Stimulated activated CD4-positive, alpha-beta T cell treated with anti-CD3 and anti-CD28 coated beads, Interleukin-15, amount 100 ng/mL, for 48 hours (primary cell): Measurements from ENCODE around the gene IFNG-AS1.

Experiments
- DNase-seq, 2 donors: peaks; one replicate each; pipeline ENCODE4 v3.0.0-alpha.2; 2020; ENCODE audit warnings: low read depth in 2 of 2

Gene IFNG-AS1

GRCh38 chr12:67994046-67994445 is 4.8 kb downstream of the IFNG-AS1 start:
- DNase-seq, result no peak

DNA sequence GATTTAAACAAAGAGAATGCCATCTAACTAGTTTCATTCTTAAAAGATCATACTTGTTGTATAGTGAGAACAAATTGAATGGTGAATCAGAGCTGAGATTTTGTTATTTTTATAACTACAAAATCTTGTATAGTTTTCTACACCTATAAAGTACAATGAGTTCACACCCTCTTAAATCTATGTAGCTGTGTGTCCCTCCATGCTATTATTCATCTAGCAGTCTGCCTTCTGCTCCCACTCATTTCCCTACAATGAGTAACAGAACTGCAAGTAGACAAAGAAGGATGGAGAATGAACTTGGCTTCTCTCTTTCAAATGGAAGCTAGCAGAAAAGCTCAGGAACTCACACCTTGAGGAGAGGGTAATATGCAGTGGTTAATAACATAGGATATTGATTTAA is 7.1 kb downstream of the IFNG-AS1 start:
- DNase-seq, result no peak

DNA sequence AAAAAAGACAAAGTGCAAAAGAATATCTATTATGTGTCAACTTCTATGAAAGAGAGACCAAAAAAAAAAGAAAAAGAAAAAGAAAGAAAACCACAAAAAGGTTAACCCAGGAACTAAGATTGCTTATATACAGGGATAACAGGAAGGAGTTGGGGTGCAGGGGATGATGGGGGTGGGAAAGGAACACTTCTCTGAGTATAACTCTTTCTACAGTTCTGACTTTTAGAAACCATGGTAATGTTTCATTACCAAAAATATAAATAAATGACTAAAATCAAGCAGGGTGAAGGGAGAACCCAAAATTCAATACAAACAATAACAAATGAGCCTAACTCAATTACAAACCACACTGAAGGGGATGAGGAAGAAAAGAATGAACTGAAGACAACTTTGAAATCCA is 9.1 kb downstream of the IFNG-AS1 start:
- DNase-seq, result no peak

DNA sequence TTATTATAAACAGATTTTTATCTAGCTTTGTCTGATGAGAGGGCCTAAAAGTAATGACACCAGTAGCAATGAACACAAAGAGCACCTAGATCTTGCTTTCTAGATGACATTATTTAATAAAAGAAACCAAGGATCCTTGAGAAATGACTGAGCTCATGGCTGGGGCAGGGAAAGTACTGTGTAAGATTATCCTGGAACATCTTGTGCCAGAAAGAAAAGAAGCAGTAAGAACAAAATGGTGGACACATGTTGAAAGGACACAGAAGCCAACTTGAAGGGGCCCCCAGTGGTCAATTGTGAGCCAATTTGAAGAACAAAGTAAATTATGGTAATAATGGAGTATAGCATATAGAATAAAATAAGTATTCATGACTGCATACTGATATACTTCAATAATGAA is 10.0 kb downstream of the IFNG-AS1 start:
- DNase-seq, result no peak

DNA sequence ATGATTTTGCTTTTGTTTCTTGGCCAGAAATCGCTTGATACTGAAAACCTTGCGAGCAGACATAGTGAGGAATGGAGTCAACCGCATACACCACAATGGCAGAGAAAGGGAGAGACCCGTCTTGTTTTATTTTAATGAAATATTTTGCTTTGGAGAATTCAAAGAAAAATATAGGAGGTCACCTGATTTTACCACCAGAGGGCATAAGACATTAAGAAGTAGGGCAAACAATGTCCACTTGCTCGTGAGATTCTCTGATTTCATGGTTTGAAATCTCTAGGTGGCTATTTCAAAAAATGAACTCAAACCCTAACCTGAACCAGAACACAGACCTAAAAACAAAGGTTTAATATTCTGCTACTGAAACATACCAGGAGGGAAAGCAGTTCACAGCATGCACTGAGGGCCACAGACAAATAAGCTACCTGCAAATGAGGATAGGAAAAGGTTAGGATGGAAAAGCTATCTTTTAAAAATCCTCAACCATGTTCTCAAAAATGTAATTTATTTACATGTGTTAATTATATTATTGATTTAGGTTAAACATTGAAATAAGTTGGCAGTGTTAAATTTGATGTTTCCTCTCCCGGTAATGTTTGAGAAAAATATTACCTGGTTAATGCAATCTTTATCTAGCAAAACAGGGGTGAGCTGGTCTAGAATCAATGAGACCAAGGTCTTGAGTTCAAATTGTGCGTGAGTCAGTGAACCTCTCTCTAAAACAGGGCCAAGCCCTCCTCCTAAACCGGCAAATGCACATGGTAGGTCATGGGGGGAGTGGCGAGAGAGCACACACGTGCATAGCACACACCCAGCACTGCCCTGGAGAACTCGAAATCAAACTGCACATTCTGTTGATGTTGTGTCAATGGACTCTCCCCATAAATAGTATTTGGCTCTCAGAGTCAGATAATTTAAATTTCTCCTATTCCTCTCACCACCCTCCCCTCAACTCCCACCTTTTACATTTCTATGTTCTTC is 12.5 kb downstream of the IFNG-AS1 start:
- DNase-seq, result no peak

DNA sequence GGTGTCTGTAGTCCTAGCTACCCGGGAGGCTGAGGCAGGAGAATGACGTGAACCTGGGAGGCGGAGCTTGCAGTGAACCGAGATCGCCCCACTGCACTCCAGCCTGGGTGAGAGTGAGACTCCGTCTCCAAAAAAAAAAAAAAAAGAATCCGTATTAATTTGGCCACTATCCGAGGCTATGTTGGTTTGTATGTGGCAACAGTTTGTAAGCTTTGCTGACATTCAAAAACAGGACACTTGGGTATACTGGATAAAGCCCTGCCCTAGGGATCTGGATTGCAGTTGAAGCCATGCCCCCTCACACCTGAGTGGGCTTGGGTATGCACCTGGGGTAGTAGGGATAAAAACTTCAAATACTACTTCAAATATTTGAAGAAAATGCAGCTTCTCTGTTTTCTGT is 14.5 kb downstream of the IFNG-AS1 start:
- no peak for DNase-seq

DNA sequence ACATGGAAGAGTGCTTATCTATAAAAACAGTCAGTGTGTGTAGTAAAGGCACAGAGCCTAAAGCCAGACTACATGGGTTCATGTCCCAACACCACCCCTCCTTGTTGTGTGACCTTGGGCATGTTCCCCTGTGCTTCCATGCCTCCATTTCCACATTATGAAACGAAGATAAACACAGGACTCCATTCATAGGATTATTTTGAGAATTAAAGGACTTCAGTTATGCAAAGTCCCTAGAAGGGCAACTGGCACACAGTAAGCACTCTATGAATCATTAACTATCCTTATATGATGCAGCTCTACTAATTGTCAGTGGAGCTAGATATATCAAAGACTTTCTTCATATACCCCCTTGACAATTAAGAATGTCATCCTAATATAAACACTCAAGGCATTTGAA is 17.8 kb downstream of the IFNG-AS1 start:
- DNase-seq, result no peak

- DNase-seq, result no peak
These were observed 18.2 kb downstream of the IFNG-AS1 start for GRCh38 chr12:68007466-68007865.

- no peak for DNase-seq
These were observed 22.1 kb downstream of the IFNG-AS1 start for GRCh38 chr12:68011206-68011881.

- DNase-seq, result no peak
These were observed 22.6 kb downstream of the IFNG-AS1 start for GRCh38 chr12:68011882-68012207.

- DNase-seq, result no peak
These were observed 23.5 kb downstream of the IFNG-AS1 start for GRCh38 chr12:68012712-68013111.

GRCh38 chr12:68013181-68013580 is 23.9 kb downstream of the IFNG-AS1 start:
- no peak for DNase-seq

- DNase-seq, result no peak
These were observed 26.9 kb downstream of the IFNG-AS1 start for GRCh38 chr12:68016136-68016535.

- DNase-seq, result no peak
These were observed 29.1 kb downstream of the IFNG-AS1 start for GRCh38 chr12:68018315-68018714.

DNA sequence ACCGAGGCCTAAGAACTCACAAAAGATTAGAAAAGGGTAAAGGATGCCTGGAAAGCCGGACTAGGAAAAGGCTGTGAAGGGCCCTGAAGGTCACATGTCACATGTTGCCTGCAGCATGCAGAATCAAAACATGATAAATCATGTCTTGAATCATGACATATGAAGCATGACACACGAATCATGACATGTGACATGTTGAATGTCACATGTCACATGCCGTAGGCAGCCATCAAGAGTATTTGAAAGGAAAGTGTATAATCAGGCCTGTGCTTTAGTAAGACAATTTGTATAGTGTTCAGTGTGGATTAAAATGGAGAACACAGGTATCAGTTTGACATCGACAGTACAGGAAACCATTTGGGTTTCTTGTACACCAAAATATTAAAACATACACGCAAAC is 30.8 kb downstream of the IFNG-AS1 start:
- no peak for DNase-seq

GRCh38 chr12:68020699-68021098 is 31.5 kb downstream of the IFNG-AS1 start:
- DNase-seq, result no peak

DNA sequence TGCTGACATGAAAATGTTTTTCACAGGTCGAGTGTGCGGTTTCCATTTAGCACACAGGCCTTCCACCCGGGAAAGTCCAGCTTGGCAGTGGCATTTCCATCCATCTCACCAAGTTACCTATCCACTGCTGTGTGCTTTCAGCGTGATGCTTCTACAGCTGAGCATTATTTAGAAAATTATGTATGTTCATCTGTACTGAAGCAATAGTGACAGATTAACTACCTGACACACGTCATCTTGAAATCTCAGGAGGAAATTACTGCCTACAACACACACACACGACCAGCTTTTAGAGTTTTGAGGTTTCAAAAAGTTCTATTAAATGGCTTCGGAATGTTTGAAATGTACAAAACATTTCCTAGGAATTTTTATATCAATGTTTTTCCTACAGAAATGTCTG is 39.4 kb downstream of the IFNG-AS1 start:
- DNase-seq, result no peak

DNA sequence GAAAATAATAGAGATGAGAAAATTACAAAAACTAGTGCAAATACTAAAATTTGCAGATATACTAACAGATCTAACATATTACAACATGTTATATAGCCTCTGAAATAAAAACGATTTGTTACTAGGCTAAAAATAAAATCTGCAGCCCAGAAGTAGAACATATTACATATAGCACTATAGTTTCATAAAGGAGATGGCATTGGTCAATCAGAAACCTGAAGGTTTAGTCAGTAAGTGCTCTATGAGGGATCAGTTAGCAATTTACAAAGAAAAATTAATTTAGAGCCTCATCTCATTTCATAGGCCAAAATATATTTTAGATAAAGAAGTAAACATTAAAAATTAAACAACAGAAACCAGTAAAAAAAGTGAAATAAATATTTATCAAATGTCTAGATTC is 41.0 kb downstream of the IFNG-AS1 start:
- DNase-seq, result no peak

- DNase-seq, result no peak
These were observed 41.9 kb downstream of the IFNG-AS1 start for GRCh38 chr12:68031174-68031573.

DNA sequence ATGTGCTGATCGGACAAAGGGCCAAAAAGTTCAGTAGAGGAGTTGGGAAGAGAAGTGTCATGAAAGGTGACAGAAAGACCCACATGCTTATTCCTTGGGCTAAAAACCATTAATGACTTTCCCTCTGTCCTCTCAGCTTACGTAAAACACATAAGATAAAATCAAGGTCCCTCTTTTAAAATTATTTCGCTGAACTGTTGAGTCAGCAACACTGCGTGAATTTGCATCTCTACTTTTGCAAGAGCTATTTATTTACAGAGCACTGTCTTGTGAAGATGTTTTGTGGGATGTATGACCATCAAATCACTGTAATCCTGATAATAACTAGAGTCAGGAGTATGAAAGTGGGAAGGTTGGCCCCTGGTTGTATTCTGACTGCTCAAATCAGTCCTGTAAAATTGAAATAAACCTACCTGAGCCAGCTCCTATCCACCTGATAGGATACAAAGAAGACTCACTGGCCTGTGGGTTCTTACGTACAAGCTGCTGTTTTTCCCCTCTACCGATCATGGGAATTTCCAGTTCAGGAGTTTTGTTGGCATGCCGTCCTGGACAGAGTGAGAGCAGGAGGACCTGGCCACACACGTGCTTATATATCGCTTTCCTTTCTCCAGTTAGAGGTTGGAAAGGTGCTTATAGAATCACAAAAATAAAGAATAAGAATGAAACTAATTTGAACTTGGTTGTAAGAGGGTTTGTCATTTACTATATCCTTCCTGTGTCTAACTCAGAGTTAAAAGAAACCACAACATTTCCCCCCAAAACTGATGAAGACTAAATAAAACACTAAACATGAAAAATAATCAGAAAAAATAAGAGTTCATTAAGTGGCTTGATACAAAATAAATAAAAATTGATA is 42.9 kb downstream of the IFNG-AS1 start:
- DNase-seq, result no peak

- no peak for DNase-seq
These were observed 45.3 kb downstream of the IFNG-AS1 start for GRCh38 chr12:68034567-68034966.

DNA sequence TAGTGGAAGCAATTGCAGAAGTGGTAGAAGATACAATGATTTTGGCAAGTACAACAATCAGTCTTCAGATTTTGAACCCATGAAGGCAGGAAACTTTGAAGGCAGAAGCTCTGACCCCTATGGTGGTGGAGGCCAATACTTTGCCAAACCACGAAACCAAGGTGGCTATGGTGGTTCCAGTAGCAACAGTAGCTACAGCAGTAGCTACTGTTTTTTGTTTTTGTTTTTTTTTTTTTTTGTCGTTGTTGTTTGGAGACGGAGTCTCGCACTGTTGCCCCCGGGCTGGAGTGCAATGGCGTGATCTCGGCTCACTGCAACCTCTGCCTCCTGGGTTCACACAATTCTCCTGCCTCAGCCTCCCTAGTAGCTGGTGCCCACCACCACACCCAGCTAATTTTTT is 47.4 kb downstream of the IFNG-AS1 start:
- no peak for DNase-seq
